Lung (tissue), 12 donors: ENCODE measurements around the gene ANKRD10. TPM values are rescaled to one million over a fixed set of nuclear protein-coding genes. Genes with fewer than 3 reads are reported as not detected.

Experiments used
- ATAC-seq: fragments of 200-7000 bp; cut with Tn5 transposase; one replicate; pipeline ENCODE4 v1.9.1; 2020; ENCODE audit warnings: moderate number of reproducible peaks; ENCODE audit not compliant: insufficient read depth, low FRiP score
- DNase-seq, 3 donors: peaks; one replicate each; pipeline ENCODE4 v3.0.0-alpha.2; 2013 to 2017
- H3K27ac ChIP-seq, 2 donors: one replicate each; pipeline ENCODE4 v1.5.1; 2013; ENCODE audit warnings: mild to moderate bottlenecking in 2 of 2, moderate library complexity in 2 of 2, control low read depth in 1 of 2, inconsistent platforms in 1 of 2, low read depth in 1 of 2, low read length in 1 of 2
- H3K27me3 ChIP-seq, 3 donors: one replicate each; pipeline ENCODE4 v1.5.1; 2013; ENCODE audit warnings: low read length in 2 of 3; ENCODE audit not compliant: control insufficient read depth in 3 of 3, insufficient read depth in 3 of 3
- H3K36me3 ChIP-seq, 4 donors: one replicate each; pipeline ENCODE4 v1.5.1; 2013; ENCODE audit warnings: low read length in 4 of 4, mild to moderate bottlenecking in 1 of 4, moderate library complexity in 1 of 4; ENCODE audit not compliant: control insufficient read depth in 4 of 4, insufficient read depth in 4 of 4
- H3K4me1 ChIP-seq, 5 donors: one replicate each; pipeline ENCODE4 v1.5.1; 2013; ENCODE audit warnings: low read length in 5 of 5, mild to moderate bottlenecking in 2 of 5, moderate library complexity in 1 of 5; ENCODE audit not compliant: control insufficient read depth in 5 of 5, insufficient read depth in 5 of 5
- H3K4me3 ChIP-seq: one replicate; pipeline ENCODE4 v1.5.1; 2013; ENCODE audit warnings: mild to moderate bottlenecking, control low read depth, moderate library complexity
- H3K9ac ChIP-seq, 2 donors: one replicate each; pipeline ENCODE4 v1.5.1; 2013; ENCODE audit warnings: low read length in 2 of 2, control low read depth in 1 of 2; ENCODE audit not compliant: insufficient read depth in 1 of 2
- H3K9me3 ChIP-seq, 4 donors: one replicate each; pipeline ENCODE4 v1.5.1; 2013; ENCODE audit warnings: low read length in 3 of 4, mild to moderate bottlenecking in 1 of 4, moderate library complexity in 1 of 4; ENCODE audit not compliant: control insufficient read depth in 4 of 4, insufficient read depth in 3 of 4
- WGBS, 2 donors: extraction: QIAGEN DNeasy Blood & Tissue Kit; methylation state at CpG; one replicate each; pipeline ENCODE4 v1.1.7; 2013; 5-methylcytosine and 5-hydroxymethylcytosine counted together
- polyA plus RNA-seq, 2 donors: library from polyadenylated mRNA; stranded (reverse); fragments of 200-250 nt; gene quantifications; one replicate each; pipeline ENCODE4 v1.2.1, GENCODE V29; 2013
- total RNA-seq, 2 donors: library from RNA; depleted of rRNA in 1 of 2; stranded (reverse); fragments of >200 nt in 1 of 2; gene quantifications; one replicate each; pipeline ENCODE4 v1.2.1, GENCODE V29; 2014 to 2021
- TF ChIP-seq, protein P1 (sequence below): IDR thresholded peaks from 2 replicates; pipeline ENCODE4 v1.5.1; 2012; ENCODE audit warnings: mild to moderate bottlenecking; ENCODE audit errors: control extremely low read depth, extremely low read depth
- donor health status: control.
- donor health status: control.
- donor health status: Bipolar disorder and iron deficiency.
- donor health status: healthy.
- donor health status: DM: yes; HTN: yes; CAD: no.

ANKRD10 gene
- total and polyA plus RNA-seq, 4 donors: 44.0 to 353 (median 92.3) TPM

DNA sequence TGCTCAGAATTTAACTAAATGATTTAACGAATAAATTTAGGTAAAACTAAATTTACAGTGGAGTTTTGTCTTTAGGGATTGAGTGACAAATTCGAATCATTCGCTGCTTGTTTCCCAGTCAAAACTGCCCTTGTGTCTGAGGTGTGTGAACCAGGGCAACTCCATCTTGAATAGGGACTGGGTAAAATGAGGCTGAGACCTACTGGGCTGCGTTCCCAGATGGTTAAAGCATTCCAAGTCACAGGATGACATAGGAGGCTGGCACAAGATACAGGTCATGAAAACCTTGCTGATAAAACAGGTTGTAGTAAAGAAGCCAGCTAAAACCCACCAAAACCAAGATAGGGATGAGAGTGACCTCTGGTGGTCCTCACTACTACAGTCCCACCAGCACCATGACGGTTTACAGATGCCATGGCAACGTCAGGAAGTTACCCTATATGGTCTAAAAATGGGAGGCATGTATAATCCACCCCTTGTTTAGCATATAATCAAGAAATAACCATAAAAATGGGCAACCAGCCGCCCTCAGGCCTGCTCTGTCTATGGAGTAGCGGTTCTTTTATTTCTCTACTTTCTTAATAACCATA is 10.2 kb upstream of the ANKRD10 start:
- no peak overlapping the region for H3K27ac ChIP-seq
- no peaks in the 10 kb centered on the region for H3K36me3 ChIP-seq
- 71 to 72% methylated on average over 8 of the region's 8 CpGs for WGBS, 2 donors
- TF ChIP-seq, protein P1, sequence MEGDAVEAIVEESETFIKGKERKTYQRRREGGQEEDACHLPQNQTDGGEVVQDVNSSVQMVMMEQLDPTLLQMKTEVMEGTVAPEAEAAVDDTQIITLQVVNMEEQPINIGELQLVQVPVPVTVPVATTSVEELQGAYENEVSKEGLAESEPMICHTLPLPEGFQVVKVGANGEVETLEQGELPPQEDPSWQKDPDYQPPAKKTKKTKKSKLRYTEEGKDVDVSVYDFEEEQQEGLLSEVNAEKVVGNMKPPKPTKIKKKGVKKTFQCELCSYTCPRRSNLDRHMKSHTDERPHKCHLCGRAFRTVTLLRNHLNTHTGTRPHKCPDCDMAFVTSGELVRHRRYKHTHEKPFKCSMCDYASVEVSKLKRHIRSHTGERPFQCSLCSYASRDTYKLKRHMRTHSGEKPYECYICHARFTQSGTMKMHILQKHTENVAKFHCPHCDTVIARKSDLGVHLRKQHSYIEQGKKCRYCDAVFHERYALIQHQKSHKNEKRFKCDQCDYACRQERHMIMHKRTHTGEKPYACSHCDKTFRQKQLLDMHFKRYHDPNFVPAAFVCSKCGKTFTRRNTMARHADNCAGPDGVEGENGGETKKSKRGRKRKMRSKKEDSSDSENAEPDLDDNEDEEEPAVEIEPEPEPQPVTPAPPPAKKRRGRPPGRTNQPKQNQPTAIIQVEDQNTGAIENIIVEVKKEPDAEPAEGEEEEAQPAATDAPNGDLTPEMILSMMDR: no peak
- peaks cover 0 to 23% (median 6%) of the 10 kb centered on the region in 3 donors for H3K27me3 ChIP-seq
- no peak overlapping the region for H3K9ac ChIP-seq
- ATAC-seq (no peak), DNase-seq (peak; percentile 51 to 69 (median 64))
- H3K4me3 ChIP-seq: no peak overlapping the region
- H3K9me3 ChIP-seq: no peaks in the 10 kb centered on the region
- no peaks in the 10 kb centered on the region for H3K4me1 ChIP-seq

DNA sequence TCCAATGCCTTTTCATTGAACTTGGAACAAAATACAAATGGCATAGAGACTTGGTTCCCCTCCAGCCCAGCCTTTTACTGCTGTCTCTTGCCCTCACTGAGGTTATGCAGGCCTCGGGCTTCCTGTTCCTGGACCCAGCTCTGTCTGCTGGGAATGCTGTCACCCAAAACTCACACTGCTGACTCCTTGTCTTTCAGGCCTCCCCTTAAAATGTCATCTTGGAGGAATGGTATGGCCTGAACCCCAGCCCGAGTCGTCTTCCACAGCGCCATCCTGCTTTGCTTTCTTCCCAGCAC is 9.7 kb upstream of the ANKRD10 start:
- no peaks in the 10 kb centered on the region for H3K36me3 ChIP-seq
- no peaks in the 10 kb centered on the region for H3K4me1 ChIP-seq
- H3K9me3 ChIP-seq: no peaks in the 10 kb centered on the region
- no peak overlapping the region for H3K9ac ChIP-seq
- no peak overlapping the region for H3K27ac ChIP-seq
- 86 to 87% methylated on average over 4 of the region's 4 CpGs for WGBS, 2 donors
- TF ChIP-seq, protein P1: no peak
- no peak for ATAC-seq
- no peak overlapping the region for H3K4me3 ChIP-seq
- DNase-seq: no peak
- H3K27me3 ChIP-seq: peaks cover 0 to 23% (median 6%) of the 10 kb centered on the region in 3 donors

DNA sequence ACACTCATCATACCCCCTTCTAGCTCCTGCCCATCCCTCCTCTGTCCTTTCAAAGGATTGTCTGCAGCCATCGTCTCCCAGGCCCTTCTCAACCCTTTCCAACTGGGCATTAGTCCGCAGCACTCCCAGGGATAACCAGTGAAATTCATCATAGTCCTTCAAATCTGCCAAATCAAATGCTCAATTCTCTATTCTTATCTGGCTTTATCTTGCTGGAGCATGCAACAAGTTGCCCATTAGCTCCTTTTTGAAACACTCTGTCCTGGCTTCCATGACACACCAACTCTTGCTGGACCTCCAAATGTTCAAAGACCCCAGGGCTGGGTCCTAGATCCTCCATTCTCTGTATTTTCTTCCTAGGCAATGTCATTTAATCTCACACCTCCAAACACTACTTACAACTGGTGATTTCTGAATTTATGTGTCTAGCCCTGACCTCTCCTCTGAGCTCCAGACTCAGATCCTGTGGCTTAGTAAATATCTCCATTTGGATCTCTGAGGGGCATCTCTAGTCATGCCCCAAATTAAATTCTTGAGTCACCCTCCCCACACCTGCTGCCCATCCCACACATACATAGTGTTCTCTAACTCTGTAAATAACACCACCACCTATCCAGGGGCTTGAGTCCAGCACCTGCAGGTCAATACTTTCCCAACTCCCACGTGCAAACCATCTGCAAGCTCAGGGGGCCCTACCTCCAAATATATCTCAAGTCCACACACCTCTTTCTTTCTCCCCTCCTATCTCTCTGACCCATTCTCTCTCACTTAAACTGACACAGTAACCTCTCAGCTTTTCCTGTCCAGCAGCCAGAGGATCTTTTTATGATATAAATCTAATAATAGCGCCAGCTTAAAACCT is 9.1 kb upstream of the ANKRD10 start:
- Histone ChIP-seq H3K4me1 (no peaks in the 10 kb centered on the region), H3K9me3 (no peaks in the 10 kb centered on the region), H3K9ac (no peak overlapping the region), H3K4me3 (no peak overlapping the region), H3K36me3 (no peaks in the 10 kb centered on the region), H3K27ac (no peak overlapping the region), H3K27me3 (peaks cover 0 to 23% (median 6%) of the 10 kb centered on the region in 3 donors)
- 82 to 89% methylated on average over 4 of the region's 4 CpGs for WGBS, 2 donors
- TF ChIP-seq, protein P1: no peak
- DNase-seq (no peak), ATAC-seq (no peak)
